ENCODE data around the gene MIF4GD. TPM values are rescaled to one million over a fixed set of nuclear protein-coding genes. Genes with fewer than 3 reads are reported as not detected.
"Not testable (repeated sequence)": the region's sequence is repeated elsewhere in the genome, so short reads cannot be mapped to it uniquely, and the experiment has no call there.

The MIF4GD gene
- polyA plus RNA-seq (ENCODE audit: insufficient read length in 10 of 10) = 10 to 100 TPM; 11.0 to 15.0 (median 13.1) TPM
- long read RNA-seq, donor 1, transcript MIF4GD-202 (6 exons, 1,306 nt) = major isoform, 5 of 6 reads
- long read RNA-seq, donor 1, partial matches to known transcripts = 0 of 6 reads
- long read RNA-seq, donor 1, other reads (novel, unspliced or antisense) = 0 of 6 reads
- long read RNA-seq, donor 2, partial matches to known transcripts = 0 of 3 reads
- long read RNA-seq, donor 2, other reads (novel, unspliced or antisense) = 0 of 3 reads
- long read RNA-seq, donor 3 = 0 reads
- long read RNA-seq, donor 4, partial matches to known transcripts = 0 of 5 reads
- long read RNA-seq, donor 4, other reads (novel, unspliced or antisense) = 0 of 5 reads
- long read RNA-seq, donor 5, partial matches to known transcripts = 0 of 3 reads
- long read RNA-seq, donor 5, other reads (novel, unspliced or antisense) = 0 of 3 reads
- long read RNA-seq, donor 6, partial matches to known transcripts = 0 of 9 reads
- long read RNA-seq, donor 6, other reads (novel, unspliced or antisense) = 0 of 9 reads
- long read RNA-seq, donor 7, partial matches to known transcripts = 0 of 5 reads
- long read RNA-seq, donor 7, other reads (novel, unspliced or antisense) = 0 of 5 reads
- long read RNA-seq, donor 8, partial matches to known transcripts = 0 of 2 reads
- long read RNA-seq, donor 8, other reads (novel, unspliced or antisense) = 0 of 2 reads
- long read RNA-seq, donor 9, partial matches to known transcripts = 0 of 1 reads
- long read RNA-seq, donor 9, other reads (novel, unspliced or antisense) = 0 of 1 reads

- DNase-seq = no peak
Measured at GRCh38 chr17:75270966-75271232, at the start of gene MIF4GD. TSS of gene MIF4GD (minus strand) at chr17:75271231. CDS start at chr17:75270195, 1,036 bp downstream.

- peak in 1 of 3 donors; percentile 47 for DNase-seq
Measured at GRCh38 chr17:75319904-75320691, 49.1 kb upstream of the MIF4GD start.

- no peak for DNase-seq
Measured at GRCh38 chr17:75318615-75319222, 47.7 kb upstream of the MIF4GD start.

GRCh38 chr17:75318211-75318610 is 47.2 kb upstream of the MIF4GD start:
- no peak for DNase-seq

GRCh38 chr17:75317671-75318070 is 46.6 kb upstream of the MIF4GD start:
- DNase-seq = no peak

- DNase-seq = no peak
Measured at GRCh38 chr17:75316253-75316652, 45.2 kb upstream of the MIF4GD start.

- DNase-seq = no peak
Measured at GRCh38 chr17:75315541-75316243, 44.7 kb upstream of the MIF4GD start.

- DNase-seq = peak in 1 of 3 donors; percentile 35
Measured at GRCh38 chr17:75313941-75314551, 43.0 kb upstream of the MIF4GD start.

- no peak for DNase-seq
Measured at GRCh38 chr17:75308732-75309629, 38.0 kb upstream of the MIF4GD start.

- DNase-seq = no peak
Measured at GRCh38 chr17:75307957-75308731, 37.1 kb upstream of the MIF4GD start.

GRCh38 chr17:75301502-75302206 is 30.6 kb upstream of the MIF4GD start:
- no peak for DNase-seq

- no peak for DNase-seq
Measured at GRCh38 chr17:75301049-75301448, 30.0 kb upstream of the MIF4GD start.

GRCh38 chr17:75300280-75300679 is 29.2 kb upstream of the MIF4GD start:
- no peak for DNase-seq

- DNase-seq = no peak
Measured at GRCh38 chr17:75295201-75296158, 24.4 kb upstream of the MIF4GD start.

- not testable (repeated sequence) for DNase-seq
Measured at GRCh38 chr17:75292810-75293448, 21.9 kb upstream of the MIF4GD start.

GRCh38 chr17:75289832-75290337 is 18.9 kb upstream of the MIF4GD start:
- peak in 2 of 3 donors; percentile 35 to 84 for DNase-seq
